Measurements from ENCODE around the gene HIGD1C. TPM values are rescaled to one million over a fixed set of nuclear protein-coding genes. Genes with fewer than 3 reads are reported as not detected.

HIGD1C gene
- total RNA-seq, 1 experiment from 2014 or later, result not detected

GRCh38 chr12:50971946-50972345 is 19.6 kb downstream of the HIGD1C start:
- no peaks in the 10 kb centered on the region for H3K9me3 Mint-ChIP-seq (ENCODE audit: unreplicated experiment)
- no TSS peak for BruUV-seq (replicated peaks)
- H3K4me3 Mint-ChIP-seq (ENCODE audit: unreplicated experiment), result no peak overlapping the region
- Histone ChIP-seq H3K36me3 (ENCODE audit: control insufficient read depth, insufficient read depth, low read length) (no peaks in the 10 kb centered on the region), H3K9me3 (no peaks in the 10 kb centered on the region), H3K4me3 (ENCODE audit: low read depth, low read length) (no peak overlapping the region), H3K4me1 (no peaks in the 10 kb centered on the region; the same call in 1 of the 2 replicates), H3K27me3 (replicated peaks; ENCODE audit: control insufficient read depth, insufficient read depth, low read length) (no peaks in the 10 kb centered on the region)
- H3K36me3 Mint-ChIP-seq (ENCODE audit: insufficient read depth, unreplicated experiment), result no peaks in the 10 kb centered on the region
- no peak for DNase-seq
- intact Hi-C loops (cut with micrococcal nuclease; ENCODE audit: unreplicated experiment), result no loop called here
- H3K27me3 Mint-ChIP-seq (ENCODE audit: insufficient read depth, unreplicated experiment), result no peaks in the 10 kb centered on the region
- ChIA-PET CTCF (no interaction called here), POLR2A (no interaction called here)
- no peaks in the 10 kb centered on the region for H3K4me1 Mint-ChIP-seq (ENCODE audit: low read depth, unreplicated experiment)
- TF ChIP-seq CTCF (IDR thresholded peaks at IDR 0.05; ENCODE audit: insufficient read depth in 1 of 2, low read depth in 1 of 2, low read length in 1 of 2, severe bottlenecking in 1 of 2, unreplicated experiment in 1 of 2), result no peak
- H3K27ac Mint-ChIP-seq (ENCODE audit: unreplicated experiment), result no peak overlapping the region

- TF ChIP-seq CTCF (IDR thresholded peaks at IDR 0.05; ENCODE audit: insufficient read depth in 1 of 2, low read depth in 1 of 2, low read length in 1 of 2, severe bottlenecking in 1 of 2, unreplicated experiment in 1 of 2), result no peak
- ChIA-PET CTCF (interaction anchor here (1.0 kb wide), 1 partner anchor 215 kb away, joined by 3 read pairs; no protein-coding TSS in a partner anchor), POLR2A (no interaction called here)
- peak overlapping the region; percentile 46 for H3K27ac Mint-ChIP-seq (ENCODE audit: unreplicated experiment)
- Histone ChIP-seq H3K4me3 (ENCODE audit: low read depth, low read length) (no peak overlapping the region), H3K9me3 (no peaks in the 10 kb centered on the region), H3K36me3 (ENCODE audit: control insufficient read depth, insufficient read depth, low read length) (no peaks in the 10 kb centered on the region), H3K27me3 (replicated peaks; ENCODE audit: control insufficient read depth, insufficient read depth, low read length) (no peaks in the 10 kb centered on the region), H3K4me1 (peaks cover 28% of the 10 kb centered on the region)
- intact Hi-C loops (cut with micrococcal nuclease; ENCODE audit: unreplicated experiment), result no loop called here
- no TSS peak for BruUV-seq (replicated peaks)
- no peaks in the 10 kb centered on the region for H3K36me3 Mint-ChIP-seq (ENCODE audit: insufficient read depth, unreplicated experiment)
- no peaks in the 10 kb centered on the region for H3K27me3 Mint-ChIP-seq (ENCODE audit: insufficient read depth, unreplicated experiment)
- H3K9me3 Mint-ChIP-seq (ENCODE audit: unreplicated experiment), result no peaks in the 10 kb centered on the region
- no peak overlapping the region for H3K4me3 Mint-ChIP-seq (ENCODE audit: unreplicated experiment)
- peaks cover 24% of the 10 kb centered on the region for H3K4me1 Mint-ChIP-seq (ENCODE audit: low read depth, unreplicated experiment)
- DNase-seq, result no peak
Measured at GRCh38 chr12:50979369-50980052, 27.2 kb downstream of the HIGD1C start.

- BruUV-seq (replicated peaks), result no TSS peak
- TF ChIP-seq CTCF (IDR thresholded peaks at IDR 0.05; ENCODE audit: insufficient read depth in 1 of 2, low read depth in 1 of 2, low read length in 1 of 2, severe bottlenecking in 1 of 2, unreplicated experiment in 1 of 2), result no peak
- H3K36me3 Mint-ChIP-seq (ENCODE audit: insufficient read depth, unreplicated experiment), result no peaks in the 10 kb centered on the region
- Histone ChIP-seq H3K27me3 (replicated peaks; ENCODE audit: control insufficient read depth, insufficient read depth, low read length) (no peaks in the 10 kb centered on the region), H3K4me1 (peaks cover 28% of the 10 kb centered on the region), H3K36me3 (ENCODE audit: control insufficient read depth, insufficient read depth, low read length) (no peaks in the 10 kb centered on the region), H3K9me3 (no peaks in the 10 kb centered on the region), H3K4me3 (ENCODE audit: low read depth, low read length) (no peak overlapping the region)
- peak overlapping the region; percentile 46 for H3K27ac Mint-ChIP-seq (ENCODE audit: unreplicated experiment)
- POLR2A ChIA-PET, result interaction anchor here (0.9 kb wide), 1 partner anchor 155 kb away, joined by 5 read pairs; no protein-coding TSS in a partner anchor
- peak in 1 of 2 experiments; percentile 39 for DNase-seq
- H3K4me1 Mint-ChIP-seq (ENCODE audit: low read depth, unreplicated experiment), result peaks cover 32% of the 10 kb centered on the region
- peak overlapping the region; percentile 18 for H3K4me3 Mint-ChIP-seq (ENCODE audit: unreplicated experiment)
- CTCF ChIA-PET, result interaction anchor here (1.7 to 2.1 kb wide), 2 partner anchors 155 to 216 kb away, joined by 8 read pairs; no protein-coding TSS in a partner anchor
- intact Hi-C loops (cut with micrococcal nuclease; ENCODE audit: unreplicated experiment), result no loop called here
- no peaks in the 10 kb centered on the region for H3K9me3 Mint-ChIP-seq (ENCODE audit: unreplicated experiment)
- H3K27me3 Mint-ChIP-seq (ENCODE audit: insufficient read depth, unreplicated experiment), result no peaks in the 10 kb centered on the region
Measured at GRCh38 chr12:50980545-50980944, 28.2 kb downstream of the HIGD1C start.
